GOT3 (cell line): ENCODE measurements around the gene C2CD4D.

Source experiments
- DNase-seq: peaks from one replicate; lab custom pipeline; 2025; ENCODE audit warnings: mixed read lengths; lab: John Stamatoyannopoulos, UW

C2CD4D gene

DNA sequence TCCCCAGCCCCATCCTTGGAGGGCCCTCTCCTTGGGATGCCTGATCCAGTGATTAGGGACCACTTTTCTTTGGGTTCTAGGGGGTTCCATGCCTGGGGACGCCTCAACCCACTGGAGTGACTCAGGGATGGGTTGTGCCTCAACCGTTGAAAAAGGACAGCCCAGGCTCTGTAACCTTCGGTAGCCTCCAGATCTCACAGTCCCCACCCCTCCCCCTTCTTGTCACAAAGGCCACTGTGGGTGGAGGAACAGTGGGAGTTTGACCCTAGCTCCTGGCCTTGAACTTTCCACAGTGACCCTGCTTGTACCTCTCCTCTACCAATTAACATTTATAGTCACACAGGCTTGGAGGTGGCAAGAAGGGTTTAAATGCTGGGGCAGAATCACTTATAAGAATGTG, 5.4 kb downstream of the C2CD4D start:
- no peak for DNase-seq

DNA sequence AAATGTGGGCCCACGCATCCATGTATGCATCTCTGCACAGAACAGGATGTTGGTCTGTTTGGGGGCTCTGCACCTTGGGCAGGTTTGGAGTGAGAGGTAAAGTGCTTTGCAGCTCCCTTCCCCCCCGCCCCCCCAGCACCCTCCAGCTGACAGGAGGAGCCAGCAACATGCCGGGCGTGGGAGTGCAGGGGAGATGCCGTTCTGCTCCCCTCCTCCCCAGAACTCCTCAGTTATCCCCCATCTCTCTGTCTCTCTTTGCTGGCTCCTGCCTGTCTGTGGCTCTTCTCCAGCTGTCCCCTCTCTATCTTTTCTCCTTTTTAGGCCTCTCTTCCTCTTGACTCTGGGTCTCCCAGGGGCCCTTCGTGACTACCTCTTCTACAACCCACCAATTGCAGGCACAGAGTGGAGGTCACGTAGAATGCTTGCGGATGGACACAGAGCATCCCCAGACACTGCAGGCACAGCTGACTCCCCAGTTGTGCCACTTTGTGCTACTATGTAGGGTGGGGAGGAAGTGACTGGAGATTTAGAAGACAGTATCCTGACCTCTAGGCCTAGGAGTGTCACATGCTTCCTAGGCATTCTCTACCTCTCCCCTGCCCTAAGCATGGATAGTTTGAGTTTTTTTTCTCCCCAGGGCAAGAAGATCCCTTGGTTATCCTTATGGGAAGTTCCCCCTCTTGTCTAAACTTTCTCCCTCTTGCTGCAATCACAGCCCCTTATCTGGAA, 6.3 kb downstream of the C2CD4D start:
- DNase-seq: no peak

DNA sequence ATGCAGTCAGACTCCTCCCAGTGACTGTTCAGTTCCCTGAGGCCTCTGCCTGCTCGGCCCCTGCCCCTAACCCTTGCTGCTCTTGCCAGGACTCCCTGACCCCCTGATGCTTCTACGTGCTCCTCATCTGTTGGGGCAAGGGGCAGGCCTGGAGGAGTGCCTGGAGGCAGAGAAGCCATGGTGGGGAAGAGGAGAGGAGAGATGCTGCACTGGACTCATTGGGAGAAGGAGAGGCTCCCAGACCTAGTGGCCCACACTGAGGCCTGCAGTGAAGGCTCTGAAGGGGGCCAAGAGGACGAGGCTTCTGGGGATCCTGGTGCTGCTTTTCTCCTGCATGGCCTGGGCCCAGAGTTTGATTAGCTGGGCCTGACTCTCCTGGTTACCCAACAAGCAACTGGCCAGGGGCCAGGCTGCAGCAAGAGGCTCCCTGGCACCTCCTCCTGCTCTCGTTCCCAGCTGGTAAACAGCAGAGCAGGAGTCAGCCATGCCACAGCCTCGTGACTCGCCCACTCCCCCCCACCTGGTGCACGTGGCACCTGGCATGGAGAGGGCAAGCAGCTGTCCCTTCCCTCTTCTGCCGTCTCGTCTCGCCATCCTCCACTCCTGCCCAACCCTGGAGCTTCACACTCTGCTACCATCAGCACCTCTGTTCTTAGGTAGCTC, 7.2 kb downstream of the C2CD4D start:
- no peak for DNase-seq

DNA sequence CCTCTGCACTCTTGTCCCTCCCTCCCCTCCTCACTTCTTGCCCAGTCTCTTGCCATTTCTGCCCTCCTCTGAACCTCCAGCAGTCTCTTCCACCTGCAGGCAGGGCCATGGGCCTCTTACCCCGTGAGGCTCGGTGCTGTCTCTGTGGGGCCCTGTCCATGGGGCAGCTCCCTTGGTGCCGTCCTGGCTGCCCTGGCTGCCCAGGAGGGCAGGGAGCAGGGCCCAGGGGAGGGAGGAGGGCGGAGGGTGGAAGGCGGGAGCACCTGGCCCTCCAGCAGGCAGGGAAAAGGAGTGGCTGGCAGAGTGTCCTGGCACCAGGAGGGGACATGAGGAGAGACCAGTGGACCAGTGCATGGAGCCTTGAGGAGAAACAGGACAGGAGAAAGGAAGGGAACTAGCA, 8.0 kb downstream of the C2CD4D start, which contains the start of gene RORC:
RORC (minus strand) TSS at position 198 of the 400 bp plus-strand sequence; CDS start at position 160, 38 bp downstream.
- no peak for DNase-seq

DNA sequence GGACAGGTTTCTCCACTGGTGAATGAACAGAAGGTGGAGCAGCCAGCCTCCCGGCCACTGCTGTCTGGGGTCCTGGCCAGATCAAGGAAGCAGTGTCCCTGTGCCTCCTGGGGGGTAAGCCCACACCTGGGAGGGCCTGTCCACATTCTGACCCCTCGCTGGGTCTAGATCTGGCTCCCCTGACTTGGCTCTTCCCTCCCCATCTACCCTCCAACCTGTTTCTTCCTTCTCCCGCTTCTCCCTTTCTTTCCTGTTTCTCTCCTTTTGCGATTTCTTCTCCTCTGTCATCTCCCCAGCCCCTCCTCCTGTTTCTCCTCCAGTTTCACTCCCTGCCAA, 8.4 kb downstream of the C2CD4D start:
- DNase-seq: no peak

DNA sequence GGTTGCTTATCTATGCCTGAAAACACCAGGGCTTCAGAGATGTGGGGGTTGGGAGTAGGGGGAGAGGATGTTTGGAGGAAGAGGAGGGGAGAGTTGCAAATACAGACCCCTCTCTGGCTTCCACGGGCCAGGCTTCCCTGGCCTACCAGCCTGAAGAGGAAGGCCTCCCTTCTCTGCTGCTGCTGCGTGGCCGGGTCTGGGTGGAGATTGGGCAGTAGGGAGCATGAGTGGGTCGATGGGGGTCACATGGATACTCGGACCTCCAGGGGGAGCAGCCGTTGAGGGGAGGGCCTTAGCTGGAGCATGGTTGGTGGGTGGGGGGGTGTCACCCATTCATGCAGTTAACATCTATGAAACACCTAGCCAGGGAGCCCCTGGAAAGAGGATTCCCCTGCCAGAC, 9.6 kb downstream of the C2CD4D start:
- no peak for DNase-seq

DNA sequence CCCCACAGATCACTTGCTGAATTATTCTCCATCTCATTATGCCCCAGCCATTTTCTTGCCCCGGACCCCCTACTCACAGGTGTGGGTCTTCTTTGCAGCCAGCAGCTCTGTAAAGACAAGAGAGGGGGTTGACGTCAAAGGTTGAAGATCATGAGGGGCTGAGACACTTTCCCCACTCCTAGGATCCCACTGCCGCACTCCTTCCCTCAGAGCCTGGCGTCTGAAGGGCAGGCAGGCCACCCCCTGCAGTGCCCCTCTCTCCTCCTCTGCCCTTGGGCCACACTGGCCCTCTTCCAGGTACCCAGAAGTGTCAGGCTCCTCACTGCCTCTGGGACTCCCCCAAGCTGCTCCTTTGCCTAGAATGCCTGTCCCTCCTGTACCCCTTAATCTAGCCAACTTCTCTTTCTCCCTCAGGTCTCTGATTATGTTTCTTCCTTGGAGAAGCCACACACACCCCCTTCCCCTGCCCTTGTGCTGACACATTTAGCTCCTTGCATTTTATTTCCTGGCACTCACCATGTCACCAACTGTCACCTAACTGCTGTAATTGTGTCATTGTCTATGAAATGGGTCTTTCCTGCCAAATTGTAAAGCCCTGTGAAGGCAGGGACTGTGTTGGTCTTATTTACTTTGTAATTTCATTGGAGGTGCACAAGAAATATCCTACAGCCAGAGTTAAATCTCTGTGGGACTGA, 10.1 kb downstream of the C2CD4D start:
- DNase-seq: no peak

DNA sequence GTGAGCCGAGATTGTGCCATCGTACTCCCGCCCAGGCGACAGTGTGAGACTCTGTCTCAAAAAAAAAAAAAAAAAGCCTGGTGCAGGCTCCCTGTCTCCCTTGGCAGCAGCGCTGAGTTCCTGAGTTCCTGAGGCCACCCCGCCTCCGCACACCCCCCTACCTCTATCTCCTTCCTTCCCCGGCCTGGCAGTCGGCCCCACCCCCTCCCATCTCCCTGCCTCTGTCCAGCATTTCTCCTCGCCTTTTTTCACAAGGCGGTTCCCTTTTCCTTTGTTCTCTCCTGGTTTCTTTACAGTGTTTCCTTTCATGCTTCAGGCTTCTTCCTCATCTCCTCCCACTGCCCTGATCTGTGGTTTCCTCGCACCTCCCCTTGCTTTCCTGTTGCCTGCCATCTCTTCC, 10.7 kb downstream of the C2CD4D start:
- no peak for DNase-seq

DNA sequence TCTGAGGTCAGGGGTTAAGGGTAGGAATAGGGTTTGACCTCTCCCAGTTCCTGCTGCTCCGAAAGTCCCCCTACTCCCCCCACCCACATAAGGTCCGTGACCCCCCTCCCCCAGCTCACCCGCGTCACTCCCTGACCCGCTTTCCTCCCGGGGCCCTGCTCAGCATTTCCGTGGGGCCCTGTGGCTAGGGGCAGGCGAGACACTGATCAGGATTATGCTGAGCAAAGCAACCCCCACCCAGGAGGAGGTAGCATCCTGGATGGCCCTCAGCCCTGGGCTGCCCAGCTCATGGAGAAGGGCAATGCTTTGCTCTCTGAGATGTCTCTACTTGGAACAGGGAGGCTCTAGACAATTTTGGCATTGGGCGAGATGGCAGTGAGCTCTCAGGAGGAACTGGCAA, 11.8 kb downstream of the C2CD4D start:
- no peak for DNase-seq

DNA sequence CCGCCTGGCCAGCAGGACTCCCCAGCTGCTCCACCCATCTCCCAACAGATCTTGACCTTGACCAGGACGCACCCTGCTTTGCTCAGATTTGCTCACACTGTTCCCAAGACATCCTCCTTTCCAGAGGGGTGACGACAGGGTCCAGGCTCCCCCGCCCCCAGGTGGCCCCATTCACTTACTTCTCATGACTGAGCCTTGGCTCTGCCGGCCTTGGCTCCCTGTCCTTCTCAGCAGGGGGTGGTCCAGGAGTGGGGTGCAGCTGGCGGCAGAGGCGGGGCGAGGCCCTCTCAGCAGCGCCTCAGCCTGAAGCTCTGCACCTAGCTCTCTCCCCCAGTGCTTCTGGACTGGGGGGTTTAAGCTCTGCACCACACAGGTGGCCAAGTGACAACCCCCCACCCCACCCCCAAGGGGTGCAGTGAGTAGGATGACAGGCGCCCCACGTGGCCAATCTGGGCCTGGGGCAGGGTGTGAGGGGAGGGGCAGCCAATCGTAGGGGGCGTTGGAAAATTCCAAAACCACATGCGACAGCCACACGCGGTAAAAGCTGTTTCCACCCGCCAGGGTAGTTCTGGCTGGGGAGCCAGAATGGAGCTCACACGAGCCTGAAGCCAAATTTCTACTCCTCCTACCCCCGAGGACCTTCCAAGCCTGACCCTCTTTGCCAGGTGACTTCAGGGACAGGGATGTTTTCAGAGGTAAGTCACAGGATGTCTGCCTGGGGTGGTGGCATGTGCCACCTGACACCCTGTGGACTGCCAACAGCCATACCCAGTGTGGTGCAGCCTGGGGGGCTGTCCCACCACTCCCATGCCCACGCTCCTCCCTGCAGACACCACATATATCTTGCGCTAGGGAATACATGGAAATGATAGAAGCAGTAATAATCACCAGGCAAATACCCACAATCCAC, 13.6 kb downstream of the C2CD4D start:
- no peak for DNase-seq

DNA sequence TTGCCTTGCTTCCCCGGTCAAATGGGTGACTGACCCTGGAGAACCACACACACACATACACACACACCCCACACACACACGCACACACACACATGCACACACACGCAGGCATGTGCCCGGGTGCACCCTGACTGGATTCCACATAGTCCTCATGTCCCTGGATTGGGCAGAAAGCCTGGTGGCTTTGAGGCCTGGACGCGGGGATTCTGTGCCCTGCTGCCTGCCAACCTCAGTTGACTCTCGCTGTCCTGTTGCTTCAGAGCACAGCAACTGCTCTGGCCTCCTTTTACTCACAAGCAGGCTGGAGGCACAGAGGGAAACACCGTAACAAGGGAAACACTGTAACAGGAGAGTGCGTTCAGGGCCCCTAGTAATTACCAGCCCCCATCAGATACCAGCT, 14.4 kb downstream of the C2CD4D start:
- DNase-seq: no peak

DNA sequence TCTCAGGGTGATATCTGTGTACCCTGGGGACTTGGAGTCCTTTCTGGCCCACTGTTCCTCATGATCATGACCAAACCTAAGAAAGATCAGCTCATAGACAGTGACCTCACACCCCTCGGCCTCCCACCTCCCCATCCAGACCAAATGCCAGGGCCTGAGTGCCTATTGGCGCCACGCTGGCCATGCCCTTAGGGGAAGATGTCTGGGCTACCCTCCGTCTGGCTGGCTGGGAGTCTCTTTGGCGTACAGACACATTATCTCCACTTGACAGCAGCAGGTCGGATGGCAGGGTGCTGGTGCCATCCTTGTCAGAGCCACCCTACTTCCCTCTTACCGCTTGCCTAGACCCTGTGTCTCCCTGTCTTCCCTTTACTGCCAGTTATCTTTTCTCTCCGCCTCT, 16.4 kb downstream of the C2CD4D start:
- DNase-seq: no peak

DNA sequence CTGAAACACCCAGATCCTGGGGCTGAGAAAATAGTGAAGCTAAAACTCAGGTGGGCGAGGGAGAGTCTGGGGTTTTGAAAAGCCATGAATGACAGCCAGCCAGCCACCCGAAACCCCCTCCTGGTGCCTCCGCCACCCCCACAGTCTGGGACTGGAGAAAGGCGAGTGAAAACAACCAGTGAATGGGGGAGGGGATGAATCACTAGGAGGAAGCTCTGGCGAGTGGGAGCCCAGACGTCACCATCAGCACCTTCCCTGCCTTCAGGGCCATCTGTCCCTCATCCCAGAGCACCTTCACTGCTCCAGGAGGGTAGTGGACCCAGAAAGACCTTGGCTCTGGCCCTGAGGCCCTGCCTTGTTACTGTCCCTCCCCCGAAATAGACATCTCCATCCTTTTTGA, 17.2 kb downstream of the C2CD4D start:
- DNase-seq: no peak

DNA sequence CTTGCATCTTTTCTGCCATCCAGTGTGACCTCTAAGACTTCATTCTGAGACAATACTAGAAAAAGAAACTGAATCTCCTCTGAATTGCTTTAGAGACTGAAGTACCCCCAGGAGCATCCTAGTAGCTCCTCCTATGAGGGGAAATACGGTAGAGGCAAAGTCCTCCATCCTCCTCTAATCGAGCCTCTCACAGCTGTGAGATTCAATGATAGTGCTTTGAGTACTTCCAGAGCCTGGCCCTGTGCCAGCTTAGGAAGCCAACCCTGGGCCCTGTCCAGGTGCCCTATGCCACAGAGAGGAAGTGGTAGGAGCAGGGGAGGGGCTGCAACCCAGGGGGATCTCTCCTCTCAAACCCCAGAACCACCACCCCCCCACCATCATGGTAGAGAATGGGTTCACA, 18.7 kb downstream of the C2CD4D start:
- DNase-seq: no peak

DNA sequence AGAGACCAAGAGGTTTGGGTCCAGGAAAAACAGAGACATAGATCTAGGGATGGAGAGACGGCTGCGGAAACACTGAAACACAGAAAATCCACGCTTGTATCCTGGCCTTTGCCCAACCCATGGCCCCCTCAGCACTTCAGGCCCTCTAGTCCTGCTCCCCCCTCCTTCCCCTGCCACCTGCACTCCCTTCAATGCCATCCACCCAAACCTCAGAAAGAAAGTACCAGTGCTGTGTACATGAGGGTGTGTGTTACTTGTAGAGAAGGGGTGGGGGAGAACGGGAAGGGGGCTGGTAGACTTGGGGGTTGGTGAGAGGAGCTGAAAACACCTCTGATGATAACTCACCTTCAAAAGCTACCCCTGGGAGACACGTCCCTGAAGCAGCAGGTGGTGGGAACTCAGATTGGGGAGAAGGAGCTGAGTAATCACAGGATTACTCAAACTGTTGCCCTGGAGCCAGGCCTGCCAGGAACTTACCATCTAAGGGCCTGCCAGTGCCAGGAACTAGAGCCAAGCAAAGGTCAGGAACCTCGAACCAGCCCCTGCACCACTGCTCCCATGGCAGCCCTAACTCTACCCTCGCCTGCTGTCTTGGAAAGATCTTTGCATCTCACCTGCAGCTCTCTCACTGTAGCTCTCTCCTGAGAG, 19.5 kb downstream of the C2CD4D start:
- DNase-seq: no peak

DNA sequence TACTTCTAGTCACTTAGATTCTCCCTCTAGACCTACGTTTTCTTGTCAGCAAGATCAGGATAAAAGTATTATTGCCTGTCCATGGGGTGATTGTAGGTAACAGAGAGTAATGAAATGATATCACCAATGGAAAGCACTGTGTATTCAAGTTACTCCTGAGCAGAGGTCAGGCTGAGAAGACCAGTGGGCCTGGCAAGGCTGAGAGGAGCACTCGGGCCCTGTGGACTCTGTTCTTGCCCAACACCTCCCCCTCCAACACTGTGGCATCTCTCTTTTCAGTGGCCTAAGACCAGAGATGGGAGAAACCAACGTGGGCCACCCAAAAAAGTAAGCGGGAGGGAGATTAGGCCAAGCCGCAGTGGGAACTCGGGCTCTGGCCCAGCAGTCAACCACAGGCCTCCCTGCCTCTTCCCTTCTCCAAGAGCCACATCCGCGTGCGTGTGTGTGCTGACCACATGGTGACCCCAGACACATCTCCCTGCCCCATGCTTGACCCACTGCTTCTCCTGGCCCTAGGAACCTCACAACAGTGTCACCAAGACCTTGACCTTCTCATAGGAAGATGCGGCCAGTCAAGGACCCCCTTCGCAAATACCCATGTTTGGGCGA, 20.3 kb downstream of the C2CD4D start:
- DNase-seq: no peak

DNA sequence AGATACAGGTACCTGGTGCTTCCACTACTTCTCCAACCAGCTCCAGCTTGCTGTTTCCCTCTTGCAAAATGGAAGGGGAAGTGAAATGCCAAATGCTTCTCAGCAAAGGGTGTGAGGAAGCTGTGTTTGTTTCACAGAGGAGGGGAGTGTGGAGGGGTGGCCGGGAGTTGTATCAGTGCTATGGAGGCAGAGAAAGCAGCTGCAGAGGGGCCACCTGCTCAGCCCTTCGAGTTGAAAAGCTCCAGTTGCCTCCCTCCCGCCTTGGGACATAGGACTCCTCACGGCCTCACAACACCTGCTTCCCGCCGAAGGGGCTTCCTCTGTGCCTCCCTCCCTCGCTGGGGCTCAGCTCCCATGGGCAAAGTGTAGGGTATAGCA, 22.3 kb downstream of the C2CD4D start:
- no peak for DNase-seq

DNA sequence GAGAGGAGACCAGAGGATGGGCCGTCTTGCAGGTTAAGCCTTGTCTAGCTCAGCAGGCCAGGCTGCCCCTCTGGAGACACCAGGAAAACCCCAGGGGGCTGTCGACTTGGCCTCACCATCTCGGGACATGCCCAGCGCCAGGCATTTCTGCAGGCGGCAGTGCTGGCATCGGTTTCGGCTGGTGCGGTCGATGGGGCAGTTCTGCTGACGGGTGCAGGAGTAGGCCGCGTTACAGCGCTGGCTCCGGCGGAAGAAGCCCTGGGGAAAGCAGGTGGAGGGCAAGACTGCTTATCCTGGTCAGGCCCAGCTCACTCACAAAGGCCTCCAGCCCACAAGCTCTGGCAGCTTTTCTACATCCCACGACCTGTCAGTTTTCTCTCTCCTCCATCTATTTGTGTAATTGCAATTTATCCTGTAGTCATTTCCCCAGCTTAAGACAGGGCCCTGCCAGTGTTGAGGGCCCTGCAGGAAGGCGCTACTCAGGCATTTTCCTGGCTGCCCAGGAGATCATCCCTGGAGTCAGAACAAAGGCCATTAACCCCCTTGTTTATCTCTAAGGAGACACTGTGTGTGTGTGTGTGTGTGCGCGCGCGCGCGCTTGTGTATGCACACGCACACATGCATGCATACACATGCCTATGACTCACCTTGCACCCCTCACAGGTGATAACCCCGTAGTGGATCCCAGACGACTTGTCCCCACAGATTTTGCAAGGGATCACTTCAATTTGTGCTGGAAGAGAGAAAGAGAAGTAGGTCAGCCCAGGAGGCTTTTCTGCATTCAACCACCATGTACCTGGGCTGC, 22.9 kb downstream of the C2CD4D start:
- DNase-seq: no peak

DNA sequence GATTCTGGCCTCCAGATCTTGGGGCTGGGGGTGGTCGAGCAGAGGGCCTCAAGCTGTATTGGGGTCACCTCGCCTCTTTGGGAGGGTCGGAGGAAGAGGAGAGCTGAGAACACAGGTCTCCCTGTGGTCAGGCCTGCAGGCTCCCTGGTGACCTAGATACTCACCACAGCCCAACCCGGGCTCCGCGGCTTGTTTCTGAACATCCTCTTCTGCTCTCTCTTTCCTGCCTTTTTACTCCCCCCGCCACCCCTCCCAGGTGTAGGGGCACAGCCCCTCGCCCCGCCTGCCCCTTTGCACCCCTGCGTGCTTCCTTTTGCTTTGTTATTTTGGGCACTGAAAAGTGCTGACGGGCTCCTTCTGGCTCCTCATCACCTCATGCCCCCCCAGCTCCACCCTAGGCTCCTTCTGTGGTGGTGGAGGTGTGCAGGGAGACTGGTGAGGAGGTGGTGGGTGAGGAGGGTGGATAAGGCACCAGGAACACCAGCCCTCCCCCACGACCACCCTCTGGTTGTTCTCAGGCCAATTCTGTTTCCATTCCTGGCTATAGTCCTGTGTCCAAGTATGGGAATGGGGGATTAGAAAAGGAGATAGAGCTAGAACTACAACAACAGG, 23.8 kb downstream of the C2CD4D start:
- no peak for DNase-seq

DNA sequence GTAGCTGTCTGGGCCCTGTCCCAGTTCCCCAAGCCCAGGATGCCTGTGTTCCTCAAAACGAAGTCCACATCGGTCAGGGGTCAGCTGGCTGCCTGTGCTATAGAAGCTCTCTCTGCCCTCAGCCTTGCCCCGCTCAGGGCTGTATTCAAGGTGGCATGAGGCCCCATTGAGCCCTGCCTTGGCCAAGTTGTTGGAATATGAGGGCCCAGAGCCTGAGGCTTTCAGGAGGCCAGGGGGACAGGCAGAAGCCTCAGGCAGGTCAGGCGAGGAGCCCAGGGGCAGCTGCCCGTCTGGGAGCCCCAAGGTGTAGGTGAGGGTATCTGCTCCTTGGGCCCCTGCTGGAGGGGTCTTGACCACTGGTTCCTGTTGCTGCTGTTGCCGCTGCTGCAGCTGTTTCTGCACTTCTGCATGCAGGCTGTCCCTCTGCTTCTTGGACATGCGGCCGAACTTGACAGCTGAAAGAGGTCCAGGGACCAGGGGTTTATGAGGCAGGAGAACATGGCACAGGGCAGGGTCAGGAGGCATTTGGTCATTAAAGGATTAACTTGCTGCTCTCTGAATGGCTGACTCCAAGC, 24.6 kb downstream of the C2CD4D start:
- no peak for DNase-seq
